ENCODE data around the gene PRKCD.
A peak's percentile ranks its signal among the peaks of the same experiment; 100 is the strongest.

PRKCD gene

DNA sequence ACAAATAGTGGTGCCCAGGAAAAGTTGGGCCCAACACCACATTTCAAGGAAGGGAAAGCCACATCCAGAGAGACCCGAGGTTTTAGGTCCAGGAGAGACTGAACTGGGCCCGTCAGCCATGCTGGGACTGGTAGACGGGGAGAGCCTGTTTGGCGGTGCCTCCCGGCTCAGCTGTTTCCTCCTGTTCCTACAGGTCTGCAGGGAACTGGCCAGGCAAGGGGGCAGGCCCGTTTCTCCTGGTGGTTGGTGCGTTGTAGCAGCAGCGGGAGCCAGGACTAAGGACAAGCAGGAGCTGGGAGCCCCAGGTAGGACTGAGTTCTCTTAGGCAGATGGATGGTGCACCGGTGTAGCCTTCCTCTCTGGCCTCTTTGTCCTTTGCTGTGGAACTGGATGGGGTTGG, 3.9 kb downstream of the PRKCD start:
- DNase-seq: no peak
- no peak overlapping the region for H3K4me3 ChIP-seq (ENCODE audit: low read depth, low read length)
- H3K27me3 ChIP-seq (ENCODE audit: insufficient read depth, low read depth, severe bottlenecking): no peaks in the 10 kb centered on the region
- no peaks in the 10 kb centered on the region for H3K9me3 ChIP-seq (ENCODE audit: severe bottlenecking)
- no peak overlapping the region for H3K27ac ChIP-seq
- H3K36me3 ChIP-seq: peaks cover 8% of the 10 kb centered on the region
- TF ChIP-seq, protein P1, sequence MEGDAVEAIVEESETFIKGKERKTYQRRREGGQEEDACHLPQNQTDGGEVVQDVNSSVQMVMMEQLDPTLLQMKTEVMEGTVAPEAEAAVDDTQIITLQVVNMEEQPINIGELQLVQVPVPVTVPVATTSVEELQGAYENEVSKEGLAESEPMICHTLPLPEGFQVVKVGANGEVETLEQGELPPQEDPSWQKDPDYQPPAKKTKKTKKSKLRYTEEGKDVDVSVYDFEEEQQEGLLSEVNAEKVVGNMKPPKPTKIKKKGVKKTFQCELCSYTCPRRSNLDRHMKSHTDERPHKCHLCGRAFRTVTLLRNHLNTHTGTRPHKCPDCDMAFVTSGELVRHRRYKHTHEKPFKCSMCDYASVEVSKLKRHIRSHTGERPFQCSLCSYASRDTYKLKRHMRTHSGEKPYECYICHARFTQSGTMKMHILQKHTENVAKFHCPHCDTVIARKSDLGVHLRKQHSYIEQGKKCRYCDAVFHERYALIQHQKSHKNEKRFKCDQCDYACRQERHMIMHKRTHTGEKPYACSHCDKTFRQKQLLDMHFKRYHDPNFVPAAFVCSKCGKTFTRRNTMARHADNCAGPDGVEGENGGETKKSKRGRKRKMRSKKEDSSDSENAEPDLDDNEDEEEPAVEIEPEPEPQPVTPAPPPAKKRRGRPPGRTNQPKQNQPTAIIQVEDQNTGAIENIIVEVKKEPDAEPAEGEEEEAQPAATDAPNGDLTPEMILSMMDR (IDR thresholded peaks at IDR 0.05; ENCODE audit: low read depth, low read length): no peak

DNA sequence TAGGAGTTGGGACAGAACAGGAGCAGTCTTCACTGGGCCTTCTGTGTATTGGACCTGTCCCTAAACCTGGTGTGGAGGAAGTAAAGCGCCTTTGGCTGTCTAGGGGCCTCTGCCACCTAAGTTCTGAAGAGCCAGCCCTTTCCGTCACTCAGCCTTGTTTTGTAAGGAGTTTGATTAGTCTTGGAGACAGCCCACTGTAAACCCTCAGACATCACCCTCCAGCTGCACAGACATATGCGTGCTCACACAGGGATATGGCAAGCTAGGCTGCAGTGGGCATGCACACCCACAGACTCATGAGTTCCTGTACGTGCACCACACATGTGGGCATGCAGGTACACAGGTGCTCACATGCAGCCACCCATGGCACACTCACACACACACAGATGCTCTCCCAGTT, 5.2 kb downstream of the PRKCD start:
- Histone ChIP-seq H3K36me3 (peaks cover 13% of the 10 kb centered on the region), H3K9me3 (ENCODE audit: severe bottlenecking) (no peaks in the 10 kb centered on the region), H3K4me3 (ENCODE audit: low read depth, low read length) (no peak overlapping the region), H3K27ac (peak overlapping the region; percentile 70), H3K27me3 (ENCODE audit: insufficient read depth, low read depth, severe bottlenecking) (no peaks in the 10 kb centered on the region)
- TF ChIP-seq, protein P1 (IDR thresholded peaks at IDR 0.05; ENCODE audit: low read depth, low read length): no peak
- DNase-seq: no peak

DNA sequence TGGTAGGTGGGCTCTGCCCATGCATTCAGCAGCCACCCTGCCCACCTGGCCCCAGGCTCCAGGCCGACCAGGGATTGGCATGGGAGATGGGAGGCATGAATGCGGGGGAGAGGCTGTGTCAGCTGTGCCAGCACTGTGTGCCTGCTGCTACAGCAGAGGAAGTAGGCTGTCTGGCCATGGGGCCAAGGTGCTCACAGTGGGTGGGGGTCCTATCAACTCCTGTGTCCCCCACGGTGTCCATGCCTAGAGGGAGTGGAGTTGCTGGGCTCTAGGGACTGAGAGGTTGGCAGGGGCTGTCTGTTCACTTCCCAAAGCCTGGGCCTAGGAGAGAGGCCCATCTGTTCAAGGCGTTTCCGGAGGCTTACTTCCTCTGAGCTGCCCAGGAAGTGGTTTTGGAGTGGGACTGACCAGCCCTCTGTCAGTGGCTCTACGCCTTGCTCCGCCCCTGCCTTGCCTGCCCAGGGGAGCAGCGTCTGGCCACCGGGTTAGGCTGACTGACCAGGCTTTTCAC, 5.8 kb downstream of the PRKCD start:
- DNase-seq: peak; percentile 81
- peak overlapping the region; percentile 70 for H3K27ac ChIP-seq
- no peak overlapping the region for H3K4me3 ChIP-seq (ENCODE audit: low read depth, low read length)

DNA sequence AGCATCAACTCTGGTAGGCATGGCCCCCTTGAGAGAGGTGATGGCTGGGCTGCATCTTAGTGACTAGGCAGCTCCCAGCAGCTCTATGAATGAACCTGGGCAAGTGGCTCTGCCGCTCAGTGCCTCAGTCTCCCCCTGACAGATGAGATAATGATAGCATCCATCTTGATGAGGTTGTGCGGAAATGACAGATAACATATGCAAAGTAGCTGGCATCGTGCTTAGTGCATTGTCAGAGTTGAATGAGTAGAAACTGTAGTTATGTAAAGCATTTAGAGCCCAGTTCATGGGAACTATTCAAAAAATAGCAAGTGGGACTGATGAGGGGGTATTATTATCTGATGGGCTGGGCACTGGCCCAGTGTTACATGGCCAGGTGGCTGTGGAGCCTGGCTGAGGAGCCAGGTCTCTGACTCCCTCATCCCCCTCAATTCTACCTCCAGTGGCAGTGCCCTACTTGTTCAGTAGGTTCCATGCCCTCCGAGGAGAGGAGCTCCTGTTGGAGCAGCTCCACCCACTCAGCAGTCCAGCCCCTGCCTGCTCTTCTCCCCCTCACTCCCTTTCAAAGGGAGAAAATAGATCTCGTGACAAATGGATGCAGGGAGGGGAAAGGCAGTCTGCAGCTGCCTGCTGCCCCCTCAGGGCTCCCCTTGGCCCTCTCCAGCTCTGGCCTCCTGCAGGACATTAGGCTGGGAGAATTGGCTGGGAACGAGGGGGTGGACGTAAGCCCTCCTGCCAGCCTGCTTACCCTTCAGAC, 6.6 kb downstream of the PRKCD start:
- DNase-seq: no peak
- Histone ChIP-seq H3K4me3 (ENCODE audit: low read depth, low read length) (no peak overlapping the region), H3K27me3 (ENCODE audit: insufficient read depth, low read depth, severe bottlenecking) (no peaks in the 10 kb centered on the region), H3K36me3 (peaks cover 13% of the 10 kb centered on the region), H3K9me3 (ENCODE audit: severe bottlenecking) (no peaks in the 10 kb centered on the region), H3K27ac (peak overlapping the region; percentile 70)
- TF ChIP-seq, protein P1 (IDR thresholded peaks at IDR 0.05; ENCODE audit: low read depth, low read length): no peak

More for the DNA sequence above, 5.8 kb downstream of the PRKCD start:
- no peaks in the 10 kb centered on the region for H3K9me3 ChIP-seq (ENCODE audit: severe bottlenecking)
- peaks cover 13% of the 10 kb centered on the region for H3K36me3 ChIP-seq
- H3K27me3 ChIP-seq (ENCODE audit: insufficient read depth, low read depth, severe bottlenecking): no peaks in the 10 kb centered on the region
- TF ChIP-seq, protein P1 (IDR thresholded peaks at IDR 0.05; ENCODE audit: low read depth, low read length): no peak

DNA sequence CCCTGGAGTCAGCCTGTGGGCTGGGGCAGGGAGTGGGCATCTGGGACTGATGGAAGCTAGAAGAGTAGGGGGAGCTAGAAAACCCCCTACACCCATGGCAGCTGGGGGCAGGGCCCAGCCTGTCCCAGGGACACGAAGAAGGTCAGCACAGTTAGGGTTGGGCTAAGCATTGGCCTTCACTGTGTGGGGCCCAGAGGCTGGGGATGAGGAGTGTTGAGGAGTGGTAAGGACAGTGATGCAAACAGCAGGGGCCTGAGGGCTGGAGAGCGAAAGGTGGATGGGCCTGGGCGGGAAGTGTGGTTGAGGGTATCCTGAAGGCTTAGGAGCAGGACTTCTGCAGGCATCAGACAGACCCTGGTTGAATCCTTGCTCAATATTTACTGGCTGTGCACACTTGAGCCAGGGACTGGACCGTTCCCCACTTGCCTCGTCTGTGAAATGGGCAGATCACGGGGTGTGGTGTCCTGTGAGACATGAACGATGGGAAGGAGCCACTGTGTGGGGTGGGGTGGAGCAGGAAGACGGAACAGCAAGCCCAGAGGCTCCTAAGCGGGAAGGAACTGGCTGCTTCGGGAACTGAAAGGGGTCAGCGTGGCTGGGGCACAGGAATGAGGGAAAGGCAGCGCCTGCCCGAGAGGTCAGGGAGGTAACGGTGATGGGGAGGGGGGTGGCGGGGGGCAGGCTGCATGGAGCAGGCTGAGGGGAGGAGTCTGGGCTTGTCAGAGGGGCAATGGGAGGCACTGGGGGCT, 7.3 kb downstream of the PRKCD start:
- no peak overlapping the region for H3K4me3 ChIP-seq (ENCODE audit: low read depth, low read length)

More for the DNA sequence above, 7.3 kb downstream of the PRKCD start:
- TF ChIP-seq, protein P1 (IDR thresholded peaks at IDR 0.05; ENCODE audit: low read depth, low read length): no peak
- H3K9me3 ChIP-seq (ENCODE audit: severe bottlenecking): no peaks in the 10 kb centered on the region
- H3K27me3 ChIP-seq (ENCODE audit: insufficient read depth, low read depth, severe bottlenecking): no peaks in the 10 kb centered on the region
- DNase-seq: no peak
- H3K27ac ChIP-seq: no peak overlapping the region; the same call in 1 of the 2 replicates
- peaks cover 13% of the 10 kb centered on the region for H3K36me3 ChIP-seq
